HepG2 (cell line): ENCODE data around the gene GTF2F2. TPM values are rescaled to one million over a fixed set of nuclear protein-coding genes. Genes with fewer than 3 reads are reported as not detected.

Experiments
- ARNT2 ChIP-seq: sonication (generic); formaldehyde crosslinking; IDR thresholded peaks from 2 replicates; pipeline ENCODE4 v1.8.0; 2022; ENCODE audit warnings: mild to moderate bottlenecking, low read depth, missing genetic modification reagents, moderate library complexity
- CBFB ChIP-seq: sonication (generic); formaldehyde crosslinking; IDR thresholded peaks from 2 replicates; pipeline ENCODE4 v1.4.0; 2020; ENCODE audit warnings: missing genetic modification reagents
- ETV5 ChIP-seq: IDR thresholded peaks from 2 replicates; pipeline ENCODE4 v1.6.1; 2018; ENCODE audit warnings: missing biosample characterization, missing genetic modification reagents, inconsistent platforms, borderline replicate concordance
- FOSL1 ChIP-seq: sonication (generic); formaldehyde crosslinking; IDR thresholded peaks from 2 replicates; pipeline ENCODE4 v1.9.0; 2021; ENCODE audit warnings: missing genetic modification reagents, borderline replicate concordance
- IRF2 ChIP-seq: IDR thresholded peaks from 2 replicates; pipeline ENCODE4 v1.6.1; 2018; ENCODE audit warnings: missing genetic modification reagents, missing compliant biosample characterization
- KLF13 ChIP-seq: sonication (generic); formaldehyde crosslinking; IDR thresholded peaks from 2 replicates; pipeline ENCODE4 v1.4.0; 2020; ENCODE audit warnings: mild to moderate bottlenecking, missing genetic modification reagents
- NCOA1 ChIP-seq: sonication (generic); formaldehyde crosslinking; IDR thresholded peaks from 2 replicates; pipeline ENCODE4 v1.9.0; 2021; ENCODE audit warnings: missing genetic modification reagents
- NFKB2 ChIP-seq: sonication (generic); formaldehyde crosslinking; IDR thresholded peaks from 2 replicates; pipeline ENCODE4 v1.4.0; 2020; ENCODE audit warnings: missing genetic modification reagents, borderline replicate concordance
- PAWR ChIP-seq: sonication (generic); formaldehyde crosslinking; IDR thresholded peaks from 2 replicates; pipeline ENCODE4 v1.4.0; 2020; ENCODE audit warnings: missing genetic modification reagents, mild to moderate bottlenecking, borderline replicate concordance
- RXRB ChIP-seq: IDR thresholded peaks from 2 replicates; pipeline ENCODE4 v1.6.1; 2016; ENCODE audit warnings: borderline replicate concordance, missing genetic modification reagents, missing compliant biosample characterization
- SSRP1 ChIP-seq: IDR thresholded peaks from 2 replicates; pipeline ENCODE4 v1.6.1; 2016; ENCODE audit warnings: control low read depth
- STAT5B ChIP-seq: sonication (generic); formaldehyde crosslinking; IDR thresholded peaks from 2 replicates; pipeline ENCODE4 v1.4.0; 2020; ENCODE audit warnings: missing genetic modification reagents
- ZC3H13 ChIP-seq: sonication (generic); formaldehyde crosslinking; IDR thresholded peaks from 2 replicates; pipeline ENCODE4 v1.8.1; 2023; ENCODE audit warnings: mild to moderate bottlenecking, missing genetic modification reagents, moderate library complexity
- ZMAT3 ChIP-seq: sonication (generic); formaldehyde crosslinking; conservative IDR thresholded peaks from 2 replicates; pipeline ENCODE4 v1.7.0; 2021; ENCODE audit warnings: missing genetic modification reagents
- ZMYM2 ChIP-seq: sonication (generic); formaldehyde crosslinking; IDR thresholded peaks from 2 replicates; pipeline ENCODE4 v1.8.0; 2022; ENCODE audit warnings: mild to moderate bottlenecking, missing genetic modification reagents
- ZNF468 ChIP-seq: sonication (generic); formaldehyde crosslinking; IDR thresholded peaks from 2 replicates; pipeline ENCODE4 v1.8.0; 2022; ENCODE audit warnings: mild to moderate bottlenecking, moderate library complexity, missing genetic modification reagents
- ZNF569 ChIP-seq: sonication (generic); formaldehyde crosslinking; IDR thresholded peaks from 2 replicates; pipeline ENCODE4 v1.5.0; 2020; ENCODE audit warnings: mild to moderate bottlenecking, missing genetic modification reagents, moderate library complexity, borderline replicate concordance
- ZNF598 ChIP-seq: sonication (generic); formaldehyde crosslinking; IDR thresholded peaks from 2 replicates; pipeline ENCODE4 v1.5.1; 2020; ENCODE audit warnings: mild to moderate bottlenecking, missing genetic modification reagents, borderline replicate concordance
- ZNF746 ChIP-seq: sonication (generic); formaldehyde crosslinking; IDR thresholded peaks from 2 replicates; pipeline ENCODE4 v1.8.0; 2022; ENCODE audit warnings: mild to moderate bottlenecking, missing genetic modification reagents
- ZNF788 ChIP-seq: sonication (generic); formaldehyde crosslinking; IDR thresholded peaks from 2 replicates; pipeline ENCODE4 v1.5.0; 2020; ENCODE audit warnings: mild to moderate bottlenecking, missing genetic modification reagents, borderline replicate concordance
- polyA plus RNA-seq, 8 experiments: library from polyadenylated mRNA; depleted of rRNA in 3 of 8; stranded (reverse) in 7 of 8; unstranded in 1 of 8; fragments of >200 nt; fragmentation: Illumina TruSeq in 4 of 8; extraction: Trizol in 4 of 8; gene quantifications; 2 replicates each; pipeline versions ENCODE4 v1.2.1 to v1.2.3, GENCODE V29; 2011 to 2016; ENCODE audit warnings: low read depth in 4 of 8, missing spikeins in 1 of 8, mixed read lengths in 1 of 8; ENCODE audit not compliant: insufficient read depth in 1 of 8
- total RNA-seq, 5 experiments: library from RNA; depleted of rRNA; stranded (reverse); fragments of >200 nt; fragmentation: Illumina TruSeq; extraction: Trizol; gene quantifications; 2 replicates each; pipeline ENCODE4 v1.2.3, GENCODE V29; 2016; ENCODE audit warnings: low read depth in 1 of 5
- TF ChIP-seq, protein P1 (sequence below): IDR thresholded peaks from 2 replicates; pipeline ENCODE4 v1.6.1; 2016; ENCODE audit warnings: low read depth, control low read depth
- TF ChIP-seq, protein P2 (sequence below), 2 experiments: IDR thresholded peaks; 2 replicates each; pipeline ENCODE4 v1.6.1; 2011 to 2012; ENCODE audit warnings: low read length in 2 of 2, borderline replicate concordance in 1 of 2, low read depth in 1 of 2, mild to moderate bottlenecking in 1 of 2, moderate library complexity in 1 of 2
- TF ChIP-seq, protein P3 (sequence below): sonication (generic); IDR thresholded peaks from 2 replicates; pipeline ENCODE4 v1.6.1; 2016; ENCODE audit warnings: low read depth, borderline replicate concordance
- TF ChIP-seq, protein P4 (sequence below): IDR thresholded peaks from 2 replicates; pipeline ENCODE4 v1.6.1; 2012; ENCODE audit warnings: low read depth, low read length, improper control_type of control experiment

Gene GTF2F2
- total and polyA plus RNA-seq, 2 of the 13 experiments (the other 11 are each of a cell fraction or from before 2014, with no cell fraction given): 10.6 to 32.8 TPM

DNA sequence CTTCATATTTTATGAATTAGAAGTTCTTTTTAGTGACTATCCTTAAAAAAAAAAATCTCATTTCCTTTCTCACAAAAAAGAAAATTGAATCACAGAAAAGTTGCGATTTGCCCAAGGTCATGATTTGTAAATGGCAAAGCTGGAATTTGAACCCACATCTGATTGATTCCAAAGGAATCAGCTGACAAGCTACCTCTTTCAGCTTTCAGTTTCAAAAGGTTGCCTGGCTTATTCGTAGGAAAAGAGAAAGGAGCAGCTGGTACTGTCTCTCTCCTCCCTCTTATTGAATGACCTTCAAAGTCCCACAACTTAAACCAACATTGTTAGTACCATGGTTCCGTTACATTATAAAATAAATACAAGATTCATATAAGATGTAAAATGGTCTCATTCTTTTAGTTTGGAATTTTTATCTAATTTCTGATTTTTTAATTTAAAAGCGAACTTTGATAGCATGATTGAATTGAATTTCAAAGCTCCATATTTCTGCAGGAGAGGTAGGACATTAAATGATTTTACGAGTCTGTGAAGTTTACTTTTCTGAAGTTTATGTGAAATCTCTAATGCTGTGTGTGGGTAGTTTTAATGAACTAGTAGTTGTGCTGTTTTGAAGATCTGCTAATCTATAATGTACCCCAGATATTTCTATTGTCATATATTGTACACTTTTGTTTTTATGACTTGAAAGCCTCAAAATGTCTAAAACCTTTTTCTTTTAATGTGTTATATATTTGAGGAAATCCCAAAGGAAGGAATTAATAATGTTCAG, 99.0 kb downstream of the GTF2F2 start (continued):
- TF ChIP-seq ETV5 (CRISPR knock-in tag): no peak
- TF ChIP-seq FOSL1: no peak
- no peak for TF ChIP-seq ZNF468 (CRISPR knock-in tag)
- TF ChIP-seq SSRP1 (CRISPR knock-in tag): no peak
- TF ChIP-seq NFKB2: no peak
- TF ChIP-seq ZNF788 (CRISPR knock-in tag): no peak
- TF ChIP-seq ZNF746 (CRISPR knock-in tag): no peak
- no peak for TF ChIP-seq CBFB
- TF ChIP-seq, protein P1, sequence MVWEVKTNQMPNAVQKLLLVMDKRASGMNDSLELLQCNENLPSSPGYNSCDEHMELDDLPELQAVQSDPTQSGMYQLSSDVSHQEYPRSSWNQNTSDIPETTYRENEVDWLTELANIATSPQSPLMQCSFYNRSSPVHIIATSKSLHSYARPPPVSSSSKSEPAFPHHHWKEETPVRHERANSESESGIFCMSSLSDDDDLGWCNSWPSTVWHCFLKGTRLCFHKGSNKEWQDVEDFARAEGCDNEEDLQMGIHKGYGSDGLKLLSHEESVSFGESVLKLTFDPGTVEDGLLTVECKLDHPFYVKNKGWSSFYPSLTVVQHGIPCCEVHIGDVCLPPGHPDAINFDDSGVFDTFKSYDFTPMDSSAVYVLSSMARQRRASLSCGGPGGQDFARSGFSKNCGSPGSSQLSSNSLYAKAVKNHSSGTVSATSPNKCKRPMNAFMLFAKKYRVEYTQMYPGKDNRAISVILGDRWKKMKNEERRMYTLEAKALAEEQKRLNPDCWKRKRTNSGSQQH (CRISPR knock-in tag): no peak
- TF ChIP-seq STAT5B: no peak
- no peak for TF ChIP-seq ARNT2 (CRISPR knock-in tag)
- TF ChIP-seq, protein P2, sequence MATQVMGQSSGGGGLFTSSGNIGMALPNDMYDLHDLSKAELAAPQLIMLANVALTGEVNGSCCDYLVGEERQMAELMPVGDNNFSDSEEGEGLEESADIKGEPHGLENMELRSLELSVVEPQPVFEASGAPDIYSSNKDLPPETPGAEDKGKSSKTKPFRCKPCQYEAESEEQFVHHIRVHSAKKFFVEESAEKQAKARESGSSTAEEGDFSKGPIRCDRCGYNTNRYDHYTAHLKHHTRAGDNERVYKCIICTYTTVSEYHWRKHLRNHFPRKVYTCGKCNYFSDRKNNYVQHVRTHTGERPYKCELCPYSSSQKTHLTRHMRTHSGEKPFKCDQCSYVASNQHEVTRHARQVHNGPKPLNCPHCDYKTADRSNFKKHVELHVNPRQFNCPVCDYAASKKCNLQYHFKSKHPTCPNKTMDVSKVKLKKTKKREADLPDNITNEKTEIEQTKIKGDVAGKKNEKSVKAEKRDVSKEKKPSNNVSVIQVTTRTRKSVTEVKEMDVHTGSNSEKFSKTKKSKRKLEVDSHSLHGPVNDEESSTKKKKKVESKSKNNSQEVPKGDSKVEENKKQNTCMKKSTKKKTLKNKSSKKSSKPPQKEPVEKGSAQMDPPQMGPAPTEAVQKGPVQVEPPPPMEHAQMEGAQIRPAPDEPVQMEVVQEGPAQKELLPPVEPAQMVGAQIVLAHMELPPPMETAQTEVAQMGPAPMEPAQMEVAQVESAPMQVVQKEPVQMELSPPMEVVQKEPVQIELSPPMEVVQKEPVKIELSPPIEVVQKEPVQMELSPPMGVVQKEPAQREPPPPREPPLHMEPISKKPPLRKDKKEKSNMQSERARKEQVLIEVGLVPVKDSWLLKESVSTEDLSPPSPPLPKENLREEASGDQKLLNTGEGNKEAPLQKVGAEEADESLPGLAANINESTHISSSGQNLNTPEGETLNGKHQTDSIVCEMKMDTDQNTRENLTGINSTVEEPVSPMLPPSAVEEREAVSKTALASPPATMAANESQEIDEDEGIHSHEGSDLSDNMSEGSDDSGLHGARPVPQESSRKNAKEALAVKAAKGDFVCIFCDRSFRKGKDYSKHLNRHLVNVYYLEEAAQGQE (IDR thresholded peaks at IDR 0.05; ENCODE audit: borderline replicate concordance in 1 of 2, low read depth in 1 of 2, low read length in 2 of 2): no peak
- TF ChIP-seq ZC3H13: no peak
- TF ChIP-seq ZNF569: no peak
- TF ChIP-seq ZMAT3: no peak
- TF ChIP-seq RXRB (CRISPR knock-in tag): 0 out of 2 replicates have a peak, but pooled peaks have one; percentile 10
- no peak for TF ChIP-seq ZNF598 (CRISPR knock-in tag)
- no peak for TF ChIP-seq ZMYM2 (CRISPR knock-in tag)
- no peak for TF ChIP-seq PAWR (CRISPR knock-in tag)
- TF ChIP-seq KLF13: no peak
- TF ChIP-seq, protein P3, sequence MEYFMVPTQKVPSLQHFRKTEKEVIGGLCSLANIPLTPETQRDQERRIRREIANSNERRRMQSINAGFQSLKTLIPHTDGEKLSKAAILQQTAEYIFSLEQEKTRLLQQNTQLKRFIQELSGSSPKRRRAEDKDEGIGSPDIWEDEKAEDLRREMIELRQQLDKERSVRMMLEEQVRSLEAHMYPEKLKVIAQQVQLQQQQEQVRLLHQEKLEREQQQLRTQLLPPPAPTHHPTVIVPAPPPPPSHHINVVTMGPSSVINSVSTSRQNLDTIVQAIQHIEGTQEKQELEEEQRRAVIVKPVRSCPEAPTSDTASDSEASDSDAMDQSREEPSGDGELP: peak; percentile 91
- peak; percentile 63 for TF ChIP-seq IRF2
- no peak for TF ChIP-seq NCOA1
- TF ChIP-seq, protein P4, sequence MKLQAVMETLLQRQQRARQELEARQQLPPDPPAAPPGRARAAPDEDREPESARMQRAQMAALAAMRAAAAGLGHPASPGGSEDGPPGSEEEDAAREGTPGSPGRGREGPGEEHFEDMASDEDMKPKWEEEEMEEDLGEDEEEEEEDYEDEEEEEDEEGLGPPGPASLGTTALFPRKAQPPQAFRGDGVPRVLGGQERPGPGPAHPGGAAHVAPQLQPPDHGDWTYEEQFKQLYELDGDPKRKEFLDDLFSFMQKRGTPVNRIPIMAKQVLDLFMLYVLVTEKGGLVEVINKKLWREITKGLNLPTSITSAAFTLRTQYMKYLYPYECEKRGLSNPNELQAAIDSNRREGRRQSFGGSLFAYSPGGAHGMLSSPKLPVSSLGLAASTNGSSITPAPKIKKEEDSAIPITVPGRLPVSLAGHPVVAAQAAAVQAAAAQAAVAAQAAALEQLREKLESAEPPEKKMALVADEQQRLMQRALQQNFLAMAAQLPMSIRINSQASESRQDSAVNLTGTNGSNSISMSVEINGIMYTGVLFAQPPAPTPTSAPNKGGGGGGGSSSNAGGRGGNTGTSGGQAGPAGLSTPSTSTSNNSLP: peak; percentile 81
